Measurements from ENCODE around the gene PHACTR1. TPM values are rescaled to one million over a fixed set of nuclear protein-coding genes. Genes with fewer than 3 reads are reported as not detected.
"Not testable (repeated sequence)": the region's sequence is repeated elsewhere in the genome, so short reads cannot be mapped to it uniquely, and the experiment has no call there.

PHACTR1 gene
- total and polyA plus RNA-seq, 8 donors: 0.46 to 17.4 (median 6.4) TPM; not detected in 1

DNA sequence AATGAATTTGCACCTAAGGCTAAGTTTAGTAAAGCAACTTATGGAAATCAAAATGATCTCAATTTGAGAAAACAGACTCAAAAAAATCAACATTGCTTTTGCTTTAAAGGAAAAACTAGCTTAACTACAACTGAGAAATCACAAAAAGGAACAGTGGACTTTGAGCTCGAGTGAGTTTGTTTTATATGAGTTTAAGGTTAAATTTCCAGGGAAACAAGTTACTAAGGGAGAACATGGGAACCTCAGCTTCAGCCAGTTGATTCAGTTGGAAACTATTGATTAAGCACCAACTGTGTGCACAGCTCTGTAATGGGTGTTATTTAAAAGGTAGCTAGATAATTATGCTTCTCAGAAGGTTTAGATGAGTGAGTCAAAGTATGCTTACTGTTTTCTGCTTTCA is 526.0 kb downstream of the PHACTR1 start:
- Histone ChIP-seq H3K27ac (no peak overlapping the region), H3K4me1 (no peaks in the 10 kb centered on the region), H3K27me3 (no peaks in the 10 kb centered on the region), H3K36me3 (peaks cover 0 to 1% (median 0%) of the 10 kb centered on the region in 4 donors), H3K9me3 (no peaks in the 10 kb centered on the region), H3K4me3 (no peak overlapping the region)
- TF ChIP-seq EP300 (IDR thresholded peaks at IDR 0.05): no peak
- no peak for TF ChIP-seq CTCF (IDR thresholded peaks at IDR 0.05)
- TF ChIP-seq POLR2A (IDR thresholded peaks at IDR 0.05): no peak
- no peak for TF ChIP-seq POLR2AphosphoS5 (IDR thresholded peaks at IDR 0.05)
- 38 to 62% (median 43%) methylated on average over 1 of the region's 1 CpG for WGBS, 5 donors
- peak in 1 of 2 donors; percentile 54 for DNase-seq
- intact Hi-C loops (cut with DNase I; ENCODE audit: low total_unique reads): no loop called here

DNA sequence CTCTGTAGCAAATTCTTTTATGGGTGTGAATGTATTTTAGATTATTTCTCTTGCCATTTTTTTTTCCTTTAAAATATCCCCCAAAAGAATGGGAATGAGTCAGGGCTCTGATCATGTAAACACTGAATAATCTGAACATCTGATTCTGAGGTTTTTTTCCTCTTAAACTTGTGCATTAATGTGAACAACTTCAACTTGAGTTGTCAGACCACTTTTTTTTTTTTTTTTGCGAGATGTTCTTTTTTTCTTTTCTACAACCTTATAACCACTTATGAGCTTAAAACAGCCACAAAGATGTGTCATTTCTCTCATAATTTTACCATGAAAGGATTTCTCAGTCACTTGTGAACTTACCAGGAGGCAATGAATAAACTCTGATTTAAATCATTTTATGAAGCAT is 526.5 kb downstream of the PHACTR1 start:
- no peak for DNase-seq
- no peaks in the 10 kb centered on the region for H3K9me3 ChIP-seq
- TF ChIP-seq POLR2A (IDR thresholded peaks at IDR 0.05) (no peak), CTCF (IDR thresholded peaks at IDR 0.05) (no peak), EP300 (IDR thresholded peaks at IDR 0.05) (no peak), POLR2AphosphoS5 (IDR thresholded peaks at IDR 0.05) (no peak)
- intact Hi-C loops (cut with DNase I; ENCODE audit: low total_unique reads): no loop called here
- H3K4me1 ChIP-seq: no peaks in the 10 kb centered on the region
- 59 to 86% (median 70%) methylated on average over 1 of the region's 1 CpG for WGBS, 5 donors
- no peak overlapping the region for H3K4me3 ChIP-seq
- H3K27me3 ChIP-seq: no peaks in the 10 kb centered on the region
- no peaks in the 10 kb centered on the region for H3K36me3 ChIP-seq
- H3K27ac ChIP-seq: no peak overlapping the region

GRCh38 chr6:13243745-13244144 is 527.2 kb downstream of the PHACTR1 start:
- H3K4me1 ChIP-seq; DNase-seq; H3K27ac ChIP-seq; H3K9me3 ChIP-seq; intact Hi-C loops (cut with DNase I; ENCODE audit: low total_unique reads); H3K36me3 ChIP-seq; H3K4me3 ChIP-seq; H3K27me3 ChIP-seq: not testable (repeated sequence)
- WGBS, 5 donors: 96 to 99% (median 97%) methylated on average over 5 of the region's 5 CpGs

- WGBS, 5 donors: 86 to 95% (median 91%) methylated on average over 7 of the region's 7 CpGs
- no peaks in the 10 kb centered on the region for H3K27me3 ChIP-seq
- H3K27ac ChIP-seq: no peak overlapping the region
- no peaks in the 10 kb centered on the region for H3K4me1 ChIP-seq
- TF ChIP-seq EP300 (IDR thresholded peaks at IDR 0.05) (no peak), POLR2A (IDR thresholded peaks at IDR 0.05) (no peak), CTCF (IDR thresholded peaks at IDR 0.05) (no peak), POLR2AphosphoS5 (IDR thresholded peaks at IDR 0.05) (no peak)
- intact Hi-C loops (cut with DNase I; ENCODE audit: low total_unique reads): no loop called here
- H3K9me3 ChIP-seq: no peaks in the 10 kb centered on the region
- DNase-seq: no peak
- H3K36me3 ChIP-seq: no peaks in the 10 kb centered on the region
- no peak overlapping the region for H3K4me3 ChIP-seq
These were observed 531.1 kb downstream of the PHACTR1 start for GRCh38 chr6:13247627-13248026.

- no peaks in the 10 kb centered on the region for H3K36me3 ChIP-seq
- DNase-seq: peak in 1 of 2 donors; percentile 75
- H3K27me3 ChIP-seq: no peaks in the 10 kb centered on the region
- no peaks in the 10 kb centered on the region for H3K4me1 ChIP-seq
- no peak overlapping the region for H3K4me3 ChIP-seq
- H3K27ac ChIP-seq: no peak overlapping the region
- no peaks in the 10 kb centered on the region for H3K9me3 ChIP-seq
- whole genome bisulfite sequencing, 5 donors: 54 to 82% (median 60%) methylated on average over 3 of the region's 3 CpGs
- intact Hi-C loops (cut with DNase I; ENCODE audit: low total_unique reads): no loop called here
- no peak for TF ChIP-seq POLR2A (IDR thresholded peaks at IDR 0.05)
- TF ChIP-seq POLR2AphosphoS5 (IDR thresholded peaks at IDR 0.05): no peak
- no peak for TF ChIP-seq CTCF (IDR thresholded peaks at IDR 0.05)
- no peak for TF ChIP-seq EP300 (IDR thresholded peaks at IDR 0.05)
These were observed 531.5 kb downstream of the PHACTR1 start for GRCh38 chr6:13248053-13248452.

Data from stomach (tissue), 9 donors.